Bronchial epithelial cell (primary cell): ENCODE data around the gene RNASE11. TPM values are rescaled to one million over a fixed set of nuclear protein-coding genes. Genes with fewer than 3 reads are reported as not detected.
A peak's percentile ranks its signal among the peaks of the same experiment; 100 is the strongest.

Experiments
- DNase-seq: peaks from one replicate; pipeline ENCODE4 v3.0.0-alpha.2; 2010; ENCODE audit warnings: low read depth
- FAIRE-seq: peaks from 2 replicates; lab custom pipeline; 2011; peaks lifted over from hg19 to GRCh38; lab: Jason Lieb, UNC
- H3K27me3 ChIP-seq: 2 replicates; pipeline ENCODE4 v1.5.1; 2011; ENCODE audit warnings: low read length; ENCODE audit not compliant: control insufficient read depth, insufficient read depth
- H3K36me3 ChIP-seq: 2 replicates; pipeline ENCODE4 v1.5.1; 2011; ENCODE audit warnings: low read length; ENCODE audit not compliant: control insufficient read depth, insufficient read depth
- H3K4me3 ChIP-seq: 2 replicates; pipeline ENCODE4 v1.5.1; 2011; ENCODE audit warnings: mild to moderate bottlenecking, low read depth, low read length, control low read depth
- CTCF ChIP-seq: IDR thresholded peaks from 2 replicates; pipeline ENCODE4 v1.5.1; 2011; ENCODE audit warnings: mild to moderate bottlenecking, moderate library complexity, low read length, control low read depth, inconsistent platforms; ENCODE audit not compliant: insufficient read depth, severe bottlenecking
- total RNA-seq: library from RNA; depleted of rRNA; stranded (reverse); fragments of >200 nt; gene quantifications from 2 replicates; pipeline ENCODE4 v1.2.1, GENCODE V29; 2014

The RNASE11 gene
- not detected in 2 replicates for total RNA-seq

- H3K4me3 ChIP-seq = no peak within 1 kb of the TSS
- H3K36me3 ChIP-seq = no peaks in the 10 kb centered on the region
- TF ChIP-seq CTCF = no peak
- no peaks in the 10 kb centered on the region for H3K27me3 ChIP-seq
- FAIRE-seq (no peak), DNase-seq (no peak)
These were observed at the start of gene RNASE11 for GRCh38 chr14:20587489-20588154. TSS of gene RNASE11 (minus strand) at chr14:20588001.

DNA sequence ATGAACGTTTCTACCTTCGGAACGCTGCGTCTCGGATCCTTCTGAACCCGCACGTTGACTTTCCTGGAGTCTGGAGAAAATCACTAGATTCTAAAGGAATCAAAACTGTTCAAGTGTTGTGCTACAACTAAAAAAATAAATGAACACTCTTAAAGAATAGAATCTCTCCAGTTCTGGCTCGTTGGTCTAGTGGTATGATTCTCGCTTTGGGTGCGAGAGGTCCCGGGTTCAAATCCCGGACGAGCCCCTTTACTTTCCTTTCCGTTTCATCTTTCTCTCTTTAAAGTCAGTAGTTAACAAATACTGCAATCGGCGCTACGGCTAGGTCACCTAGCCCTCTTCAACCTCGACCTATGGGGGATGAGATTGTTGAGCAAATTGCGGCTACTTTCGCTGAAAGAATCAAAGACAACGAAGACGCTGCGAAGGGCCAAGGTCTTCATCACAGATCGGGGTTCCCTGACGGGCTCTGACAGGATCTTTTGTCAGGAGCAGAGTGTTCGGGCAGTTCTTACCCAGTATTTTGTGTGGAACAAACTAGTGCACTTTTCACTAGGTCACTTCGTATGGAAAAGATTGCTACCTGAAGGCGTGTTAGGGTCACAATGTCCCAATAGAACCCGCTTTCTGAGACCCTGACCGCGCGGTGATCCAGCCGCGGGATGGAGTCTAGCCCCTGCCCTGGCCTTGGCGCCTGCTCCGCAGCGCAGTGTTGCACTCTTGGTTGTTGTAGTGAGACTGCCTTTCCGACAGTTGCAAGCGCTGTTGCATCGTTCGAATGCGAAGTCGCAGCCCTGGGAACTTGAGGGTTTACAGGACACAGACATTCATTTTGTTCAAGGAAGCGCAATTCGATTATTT lies 45.3 kb upstream of the RNASE11 start:
- no peaks in the 10 kb centered on the region for H3K36me3 ChIP-seq
- TF ChIP-seq CTCF = no peak
- FAIRE-seq (no peak), DNase-seq (peak; percentile 82)
- H3K4me3 ChIP-seq = peak overlapping the region; percentile 34
- peaks cover 1% of the 10 kb centered on the region for H3K27me3 ChIP-seq

GRCh38 chr14:20632448-20632830 lies 44.6 kb upstream of the RNASE11 start:
- no peak for FAIRE-seq

GRCh38 chr14:20631880-20632389 lies 44.1 kb upstream of the RNASE11 start:
- H3K27me3 ChIP-seq = peaks cover 1% of the 10 kb centered on the region

More at GRCh38 chr14:20632448-20632830, 44.6 kb upstream of the RNASE11 start:
- Histone ChIP-seq H3K27me3 (peaks cover 1% of the 10 kb centered on the region), H3K4me3 (peak overlapping the region; percentile 34), H3K36me3 (no peaks in the 10 kb centered on the region)
- no peak for TF ChIP-seq CTCF
- DNase-seq = no peak

More at GRCh38 chr14:20631880-20632389, 44.1 kb upstream of the RNASE11 start:
- peak; percentile 50 for DNase-seq
- Histone ChIP-seq H3K4me3 (peak overlapping the region; percentile 34), H3K36me3 (no peaks in the 10 kb centered on the region)
- TF ChIP-seq CTCF = no peak
- no peak for FAIRE-seq
